Activated CD4-positive, alpha-beta T cell treated with anti-CD3 and anti-CD28 coated beads for 24 hours (primary cell): ENCODE measurements around the gene SLC26A5.
"Not testable (repeated sequence)": the region's sequence is repeated elsewhere in the genome, so short reads cannot be mapped to it uniquely, and the experiment has no call there.

Experiments
- DNase-seq, 2 donors: peaks; one replicate each; pipeline ENCODE4 v3.0.0-alpha.2; 2020; ENCODE audit warnings: low read depth in 2 of 2

SLC26A5 gene

DNA sequence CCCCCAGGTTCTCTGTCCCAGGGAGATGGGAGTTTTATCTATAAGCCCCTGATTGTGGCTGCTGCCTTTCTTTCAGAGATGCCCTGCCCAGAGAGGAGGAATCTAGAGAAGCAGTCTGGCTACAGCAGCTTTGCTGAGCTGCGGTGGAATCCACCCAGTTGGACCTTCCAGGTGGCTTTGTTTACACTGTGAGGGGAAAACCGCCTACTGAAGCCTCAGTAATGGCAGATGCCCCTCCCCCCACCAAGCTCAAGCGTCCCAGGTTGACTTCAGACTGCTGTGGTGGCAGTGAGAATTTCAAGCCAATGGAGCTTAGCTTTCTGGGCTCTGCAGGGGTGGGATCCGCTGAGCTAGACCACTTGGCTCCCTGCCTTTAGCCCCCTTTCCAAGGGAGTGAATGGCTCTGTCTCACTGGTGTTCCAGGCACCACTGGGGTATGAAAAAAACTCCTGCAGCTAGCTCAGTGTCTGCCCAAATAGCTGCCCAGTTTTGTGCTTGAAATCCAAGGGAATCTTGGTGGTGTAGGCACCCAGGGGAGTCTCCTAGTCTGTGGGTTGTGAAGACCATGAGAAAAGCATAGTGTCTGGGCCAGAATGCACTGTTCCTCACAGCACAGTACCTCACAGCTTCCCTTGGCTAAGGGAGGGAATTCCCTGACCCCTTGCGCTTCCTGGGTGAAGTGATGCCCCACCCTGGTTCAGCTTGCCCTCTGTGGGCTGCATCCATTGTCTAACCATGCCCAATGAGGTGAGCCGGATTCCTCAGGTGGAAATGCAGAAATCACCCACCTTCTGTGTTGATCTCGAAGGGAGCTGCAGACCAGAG is 40.0 kb downstream of the SLC26A5 start:
- DNase-seq, result not testable (repeated sequence)

GRCh38 chr7:103399687-103400086 is 46.3 kb downstream of the SLC26A5 start:
- DNase-seq, result not testable (repeated sequence)

GRCh38 chr7:103398483-103399127 is 47.4 kb downstream of the SLC26A5 start:
- DNase-seq, result no peak

GRCh38 chr7:103396471-103396870 is 49.5 kb downstream of the SLC26A5 start:
- DNase-seq, result no peak

DNA sequence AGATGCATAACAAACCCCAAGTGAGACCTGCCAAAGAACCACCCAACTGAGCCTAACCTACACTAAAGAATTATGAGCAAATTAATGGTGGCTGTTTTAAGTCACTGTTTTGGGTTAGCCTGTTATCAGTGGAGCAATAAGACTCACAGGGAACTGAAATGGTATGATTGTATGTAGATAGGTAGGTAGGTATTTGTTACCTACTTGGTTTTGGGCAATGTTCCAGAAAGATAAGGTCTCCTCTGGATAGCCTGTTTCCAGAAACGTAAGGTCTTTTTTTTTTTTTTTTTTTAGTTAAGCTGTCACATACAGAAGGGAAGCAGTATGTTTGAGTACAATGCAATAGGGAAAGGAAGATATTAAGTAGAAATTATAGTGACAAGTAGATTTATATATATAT is 50.9 kb downstream of the SLC26A5 start:
- DNase-seq, result no peak

DNA sequence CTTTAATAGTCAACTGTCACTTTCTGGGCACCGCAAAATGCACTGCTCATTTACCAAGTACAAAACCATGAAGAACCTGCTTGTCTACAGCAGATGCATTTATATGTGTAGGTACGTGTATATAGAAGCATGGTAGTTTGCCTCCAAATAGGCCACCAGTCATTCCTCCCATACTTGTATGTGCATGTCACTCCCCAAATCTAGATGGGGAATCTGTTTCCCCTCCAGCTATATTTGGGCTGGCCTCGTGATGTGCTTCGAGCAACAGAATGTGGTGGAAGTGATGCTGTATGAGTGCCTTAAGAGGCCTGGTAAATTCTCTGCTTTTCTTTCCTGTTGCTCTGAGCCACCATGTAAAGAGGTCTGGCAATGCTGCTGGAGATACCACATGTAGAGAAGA is 51.4 kb downstream of the SLC26A5 start:
- DNase-seq, result no peak

DNA sequence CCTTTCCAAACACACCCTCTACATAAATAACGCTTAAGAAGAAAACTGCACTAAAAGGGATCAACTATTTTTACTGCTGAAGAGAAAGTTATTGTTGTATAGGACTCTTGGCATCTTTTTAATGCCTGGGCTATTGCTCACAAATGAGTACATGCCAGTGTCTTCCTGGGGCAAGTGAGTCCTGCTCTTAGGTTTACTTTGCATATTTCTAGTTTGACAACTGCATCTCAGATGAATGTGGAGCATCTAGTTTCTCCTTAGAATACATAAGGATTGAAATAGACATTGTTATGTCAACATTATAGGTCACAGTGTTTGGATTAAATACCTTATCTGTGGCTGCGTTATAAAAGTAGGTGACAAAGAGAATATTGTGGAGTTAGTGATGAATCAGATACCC is 54.0 kb downstream of the SLC26A5 start:
- no peak for DNase-seq

GRCh38 chr7:103391150-103391549 is 54.9 kb downstream of the SLC26A5 start:
- no peak for DNase-seq

DNA sequence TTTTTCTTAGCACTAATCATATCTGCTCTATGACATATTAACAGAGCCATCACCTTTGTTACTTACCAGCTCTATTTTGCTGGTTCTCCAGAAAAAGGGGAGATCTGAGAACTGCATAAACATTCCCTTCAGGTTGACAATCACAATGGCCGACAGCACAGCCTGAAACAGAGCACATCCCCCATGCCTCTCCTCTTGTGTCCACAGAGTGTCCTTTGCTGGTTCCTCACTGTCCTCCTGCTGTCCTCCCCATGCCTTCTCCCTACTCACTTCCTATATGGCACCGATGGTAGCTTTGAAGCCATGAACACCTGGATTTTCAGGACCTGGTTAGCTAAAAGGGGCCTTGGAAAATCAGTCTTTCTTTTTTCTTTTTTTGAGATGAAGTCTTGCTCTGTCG is 56.7 kb downstream of the SLC26A5 start:
- DNase-seq, result no peak

GRCh38 chr7:103388469-103389140 is 57.4 kb downstream of the SLC26A5 start:
- no peak for DNase-seq

GRCh38 chr7:103387242-103387641 is 58.8 kb downstream of the SLC26A5 start:
- no peak for DNase-seq

DNA sequence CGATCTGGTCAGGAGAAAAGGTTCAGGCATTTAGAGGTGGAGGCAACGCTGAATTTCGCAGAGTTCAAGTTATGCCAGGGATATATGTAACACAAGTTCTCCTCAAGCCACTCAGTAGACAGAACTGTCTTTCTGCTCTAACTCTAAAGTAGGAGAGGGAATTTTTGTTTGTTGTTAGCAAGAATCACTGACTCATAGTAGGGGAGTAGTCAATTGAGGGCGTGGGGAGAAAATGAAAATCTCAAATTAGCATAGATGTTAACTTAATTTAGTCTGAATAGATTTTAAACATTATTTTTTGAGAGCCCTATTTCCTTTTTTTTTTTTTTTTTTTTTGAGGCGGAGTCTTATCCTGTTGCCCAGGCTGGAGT is 64.0 kb downstream of the SLC26A5 start:
- DNase-seq, result no peak

DNA sequence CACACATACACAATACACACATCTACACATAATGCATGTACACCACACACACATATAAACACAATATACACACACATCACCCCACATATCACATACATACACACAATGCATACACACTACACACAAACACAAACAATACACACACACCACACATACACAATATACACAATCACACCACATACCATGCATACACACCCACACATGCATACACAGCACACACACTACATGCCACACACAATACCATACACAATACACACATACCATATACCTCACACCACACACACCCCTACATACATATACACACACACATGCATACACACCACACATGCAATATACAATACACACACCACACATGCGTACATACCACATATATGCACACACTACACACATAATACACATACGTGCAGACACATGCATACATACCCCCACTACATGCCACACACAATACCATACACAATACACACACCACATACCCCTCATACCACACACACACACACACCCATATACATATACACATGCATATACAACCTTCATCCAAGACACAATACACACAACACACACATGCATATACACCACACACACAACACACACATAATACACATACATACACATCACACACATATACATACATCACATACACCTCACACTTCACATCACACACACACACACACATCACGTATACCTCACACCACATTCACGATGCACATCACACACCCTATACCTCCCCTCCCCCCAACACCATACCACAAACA is 64.6 kb downstream of the SLC26A5 start:
- DNase-seq, result no peak

GRCh38 chr7:103380395-103381191 is 65.4 kb downstream of the SLC26A5 start:
- no peak for DNase-seq

DNA sequence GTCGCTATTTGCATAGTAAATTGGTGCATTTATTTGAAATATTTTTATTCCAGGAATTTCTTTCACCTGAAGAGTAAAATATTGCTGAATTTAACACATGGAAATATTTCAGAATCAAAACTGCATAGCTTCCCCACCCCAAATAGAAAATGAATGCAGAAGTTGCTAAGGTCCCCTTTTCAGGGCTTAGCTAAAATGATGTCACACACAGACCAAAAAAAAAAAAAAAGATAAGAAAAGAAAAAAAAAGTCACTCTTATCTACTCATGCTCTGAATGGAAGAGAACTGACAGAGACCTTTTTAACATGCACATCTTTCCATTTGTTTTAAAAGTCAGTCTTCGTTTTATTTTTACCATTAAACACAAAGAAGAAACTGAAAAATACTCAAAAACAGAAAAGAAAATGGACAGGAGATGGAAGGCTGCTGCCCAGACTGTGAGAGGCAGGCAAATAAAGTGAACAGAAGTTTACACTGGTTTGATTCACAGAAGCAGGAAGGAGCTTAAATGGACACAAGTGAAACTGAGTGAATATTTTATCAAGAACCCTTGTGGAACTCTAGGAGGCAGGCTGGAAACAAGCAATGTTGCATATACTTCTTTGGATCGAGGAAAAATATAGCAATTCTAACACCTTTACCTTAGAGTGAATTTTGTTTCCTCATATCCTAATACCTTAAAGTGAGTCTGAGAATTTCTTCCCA is 66.6 kb downstream of the SLC26A5 start:
- DNase-seq, result no peak

GRCh38 chr7:103373866-103374643 is 72.0 kb downstream of the SLC26A5 start:
- no peak for DNase-seq

DNA sequence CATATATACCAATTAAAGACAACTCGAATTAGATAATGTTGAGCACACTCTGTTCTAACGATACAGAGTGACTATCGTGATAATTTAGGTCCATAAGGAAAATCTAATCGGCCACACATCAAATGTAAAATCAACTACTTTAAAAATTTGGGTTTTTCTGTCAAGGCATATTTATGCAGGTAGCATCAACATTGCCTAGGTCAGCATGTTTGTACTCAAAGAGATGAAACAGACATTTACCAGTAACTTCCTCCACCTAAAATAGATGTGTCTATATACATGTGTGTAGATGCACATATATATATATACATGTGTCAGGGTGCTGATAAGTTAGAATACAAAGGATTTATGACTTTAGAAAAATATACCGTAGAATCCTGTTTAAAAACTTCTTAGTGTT is 76.6 kb downstream of the SLC26A5 start:
- DNase-seq, result no peak

DNA sequence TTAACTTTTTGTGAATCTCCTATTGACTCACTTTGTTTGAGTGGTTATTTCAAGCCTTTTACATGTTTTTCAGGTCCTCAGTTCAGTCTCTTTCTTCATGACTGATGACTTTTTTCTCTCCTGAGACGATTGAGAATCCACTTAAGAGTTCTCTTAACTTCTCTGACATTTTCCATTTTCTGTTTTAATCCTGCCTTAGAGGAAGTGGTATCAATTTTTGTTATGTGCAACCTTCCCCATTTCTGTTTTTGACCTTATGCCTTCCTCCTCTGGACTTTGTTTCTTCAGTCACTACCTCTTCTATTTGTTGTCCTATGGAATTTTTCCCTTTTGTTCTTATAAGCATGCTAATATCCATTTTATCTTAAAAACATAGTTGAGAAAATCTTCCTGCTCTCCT is 96.2 kb downstream of the SLC26A5 start:
- no peak for DNase-seq

DNA sequence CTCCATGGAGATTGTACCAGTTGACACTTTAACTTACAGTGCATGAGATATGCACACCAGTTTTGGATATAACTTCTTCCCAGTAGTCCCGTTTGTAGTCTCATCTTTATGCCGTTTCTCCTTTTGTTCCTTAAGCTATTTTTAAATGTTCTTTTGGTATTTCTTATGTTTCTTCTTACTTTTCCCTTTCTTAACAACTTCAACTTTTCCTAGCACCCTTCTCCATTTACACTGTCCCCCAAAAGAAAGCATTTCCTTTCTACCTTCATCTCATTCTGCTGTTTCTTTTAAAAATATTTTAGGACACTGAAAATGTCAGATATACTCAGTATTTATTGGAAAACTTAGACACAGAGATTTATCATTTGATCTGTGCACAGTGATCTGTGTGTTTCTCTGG is 97.0 kb downstream of the SLC26A5 start:
- no peak for DNase-seq

- DNase-seq, result no peak
Measured at GRCh38 chr7:103348452-103348851, 97.6 kb downstream of the SLC26A5 start.
